ENCODE results near the gene DDRGK1. TPM values are rescaled to one million over a fixed set of nuclear protein-coding genes. Genes with fewer than 3 reads are reported as not detected.

DDRGK1 gene
- total RNA-seq, 1 donor from 2014 or later, result 62.7 TPM

- DNase-seq (ENCODE audit: low spot score in 2 of 2, unreplicated experiment in 2 of 2), result no peak
- Mint-ChIP-seq H3K4me1 (no peaks in the 10 kb centered on the region), H3K27me3 (ENCODE audit: low read depth) (peaks cover 64% of the 10 kb centered on the region), H3K9me3 (no peaks in the 10 kb centered on the region), H3K27ac (no peak overlapping the region), H3K36me3 (peaks cover 10% of the 10 kb centered on the region), H3K4me3 (no peak overlapping the region)
- no peak for TF ChIP-seq CTCF (IDR thresholded peaks at IDR 0.05; ENCODE audit: unreplicated experiment)
These were observed 43.2 kb upstream of the DDRGK1 start for GRCh38 chr20:3247638-3248037.

- Mint-ChIP-seq H3K36me3 (peaks cover 10% of the 10 kb centered on the region), H3K9me3 (no peaks in the 10 kb centered on the region), H3K4me3 (no peak overlapping the region), H3K27ac (no peak overlapping the region), H3K4me1 (no peaks in the 10 kb centered on the region), H3K27me3 (ENCODE audit: low read depth) (peaks cover 72% of the 10 kb centered on the region)
- TF ChIP-seq CTCF (IDR thresholded peaks at IDR 0.05; ENCODE audit: unreplicated experiment), result no peak
- no peak for DNase-seq (ENCODE audit: low spot score in 2 of 2, unreplicated experiment in 2 of 2)
These were observed 42.2 kb upstream of the DDRGK1 start for GRCh38 chr20:3246682-3247081.

GRCh38 chr20:3245711-3246110 lies 41.2 kb upstream of the DDRGK1 start:
- no peak for DNase-seq (ENCODE audit: low spot score in 2 of 2, unreplicated experiment in 2 of 2)
- no peak overlapping the region for H3K27ac Mint-ChIP-seq
- H3K36me3 Mint-ChIP-seq, result peaks cover 9% of the 10 kb centered on the region
- H3K4me1 Mint-ChIP-seq, result no peaks in the 10 kb centered on the region
- no peak overlapping the region for H3K4me3 Mint-ChIP-seq
- peaks cover 77% of the 10 kb centered on the region for H3K27me3 Mint-ChIP-seq (ENCODE audit: low read depth)
- no peaks in the 10 kb centered on the region for H3K9me3 Mint-ChIP-seq
- TF ChIP-seq CTCF (IDR thresholded peaks at IDR 0.05; ENCODE audit: unreplicated experiment), result no peak

- Mint-ChIP-seq H3K36me3 (peaks cover 3% of the 10 kb centered on the region), H3K9me3 (no peaks in the 10 kb centered on the region), H3K4me3 (no peak overlapping the region), H3K27ac (no peak overlapping the region), H3K27me3 (ENCODE audit: low read depth) (peaks cover 77% of the 10 kb centered on the region), H3K4me1 (no peaks in the 10 kb centered on the region)
- no peak for DNase-seq (ENCODE audit: low spot score in 2 of 2, unreplicated experiment in 2 of 2)
- no peak for TF ChIP-seq CTCF (IDR thresholded peaks at IDR 0.05; ENCODE audit: unreplicated experiment)
These were observed 40.7 kb upstream of the DDRGK1 start for GRCh38 chr20:3245156-3245555.

- peaks cover 77% of the 10 kb centered on the region for H3K27me3 Mint-ChIP-seq (ENCODE audit: low read depth)
These were observed 40.1 kb upstream of the DDRGK1 start for GRCh38 chr20:3244613-3245012.

More at GRCh38 chr20:3244613-3245012, 40.1 kb upstream of the DDRGK1 start:
- H3K4me1 Mint-ChIP-seq, result peaks cover 5% of the 10 kb centered on the region
- no peak for DNase-seq (ENCODE audit: low spot score in 2 of 2, unreplicated experiment in 2 of 2)
- no peaks in the 10 kb centered on the region for H3K36me3 Mint-ChIP-seq
- H3K27ac Mint-ChIP-seq, result no peak overlapping the region
- no peak for TF ChIP-seq CTCF (IDR thresholded peaks at IDR 0.05; ENCODE audit: unreplicated experiment)
- no peak overlapping the region for H3K4me3 Mint-ChIP-seq
- no peaks in the 10 kb centered on the region for H3K9me3 Mint-ChIP-seq
